GM12872 (cell line): ENCODE data around the gene RETSAT.

ENCODE experiments used
- CTCF ChIP-seq: IDR thresholded peaks from 3 replicates; pipeline ENCODE4 v1.5.1; 2011; ENCODE audit warnings: low read depth, mild to moderate bottlenecking, low read length, moderate library complexity; ENCODE audit not compliant: insufficient read depth

Gene RETSAT

DNA sequence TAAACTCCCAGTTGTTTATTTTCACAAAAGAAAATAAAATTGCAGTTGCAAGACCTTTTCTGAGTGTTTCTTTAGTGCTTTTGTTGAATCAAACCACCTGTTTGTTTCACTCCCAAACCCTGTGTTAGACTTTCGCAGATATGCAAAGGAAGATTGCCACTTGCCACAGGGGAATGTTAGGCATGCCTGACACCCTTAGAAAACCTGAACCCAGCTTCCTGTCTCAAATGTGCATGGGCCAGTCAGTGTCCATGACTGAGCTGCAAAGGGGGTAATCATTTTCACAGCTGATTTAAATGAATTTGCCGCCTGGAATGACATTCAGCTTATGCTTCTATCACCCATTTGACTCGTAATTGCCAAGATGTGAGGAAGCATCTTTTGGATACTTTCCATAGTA lies 44.0 kb downstream of the RETSAT start:
- TF ChIP-seq CTCF: no peak

- no peak for TF ChIP-seq CTCF
Measured at GRCh38 chr2:85309699-85310321, 44.5 kb downstream of the RETSAT start.

GRCh38 chr2:85308896-85309555 lies 45.3 kb downstream of the RETSAT start:
- TF ChIP-seq CTCF: no peak

GRCh38 chr2:85308201-85308600 lies 46.1 kb downstream of the RETSAT start:
- no peak for TF ChIP-seq CTCF

DNA sequence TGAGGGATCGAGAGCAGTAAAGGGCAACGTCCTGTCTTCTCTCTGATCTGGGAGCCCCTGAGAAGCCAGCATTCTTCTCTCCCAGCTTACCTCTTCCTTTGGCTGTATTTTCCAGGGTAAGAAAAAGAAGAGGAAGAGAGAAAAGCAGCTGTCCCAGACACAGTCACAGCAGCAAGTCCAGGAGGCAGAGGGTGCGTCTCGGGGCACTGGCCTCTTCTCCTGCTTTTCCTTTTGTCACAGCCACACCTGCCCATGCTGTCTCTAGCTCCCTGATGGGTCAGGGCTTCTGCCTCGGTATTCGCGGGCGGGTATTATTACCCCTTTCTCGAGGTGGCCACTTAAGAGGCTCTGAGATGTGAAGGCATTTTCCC lies 46.8 kb downstream of the RETSAT start:
- TF ChIP-seq CTCF: no peak

GRCh38 chr2:85303780-85304531 lies 50.4 kb downstream of the RETSAT start:
- no peak for TF ChIP-seq CTCF

GRCh38 chr2:85302121-85302520 lies 52.2 kb downstream of the RETSAT start:
- no peak for TF ChIP-seq CTCF
